Fibroblast of villous mesenchyme (primary cell): ENCODE data around the gene NUAK1. TPM values are rescaled to one million over a fixed set of nuclear protein-coding genes. Genes with fewer than 3 reads are reported as not detected.

Experiments used
- DNase-seq: peaks from one replicate; pipeline ENCODE4 v3.0.0-alpha.2; 2010; ENCODE audit warnings: low read depth
- H3K4me3 ChIP-seq: 2 replicates; pipeline ENCODE4 v1.5.1; 2011; ENCODE audit warnings: low read depth, mild to moderate bottlenecking, low read length
- CTCF ChIP-seq: IDR thresholded peaks from 2 replicates; pipeline ENCODE4 v1.5.1; 2012; ENCODE audit warnings: low read depth, mild to moderate bottlenecking, low read length; ENCODE audit not compliant: insufficient read depth
- total RNA-seq: library from RNA; depleted of rRNA; stranded (reverse); fragments of >200 nt; gene quantifications from 2 replicates; pipeline ENCODE4 v1.2.3, GENCODE V29; 2012

NUAK1 gene
- total RNA-seq, 1 donor, result 84.6 TPM

GRCh38 chr12:106163712-106164111 is 25.0 kb upstream of the NUAK1 start:
- TF ChIP-seq CTCF, result no peak
- DNase-seq, result no peak
- no peak overlapping the region for H3K4me3 ChIP-seq

DNA sequence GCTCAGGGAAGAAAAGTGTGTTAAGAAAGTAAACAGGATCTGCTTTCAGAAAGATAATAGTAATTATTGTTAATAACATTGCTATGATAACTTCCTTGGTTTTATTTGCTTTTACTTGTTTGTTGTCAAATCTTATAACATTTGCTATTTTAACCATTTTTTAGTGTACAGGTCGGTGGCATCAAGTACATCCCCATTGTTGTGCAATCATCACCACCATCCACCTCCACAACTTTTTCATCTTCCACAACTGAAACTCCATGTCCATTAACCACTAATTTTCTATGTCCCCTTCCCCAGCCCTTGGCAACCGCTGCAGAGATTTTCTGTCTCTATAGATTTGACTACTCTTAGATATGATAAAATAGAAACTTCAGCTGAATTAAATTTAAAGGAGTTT is 22.7 kb upstream of the NUAK1 start:
- no peak for DNase-seq
- TF ChIP-seq CTCF, result no peak
- no peak overlapping the region for H3K4me3 ChIP-seq

- TF ChIP-seq CTCF, result no peak
- no peak overlapping the region for H3K4me3 ChIP-seq
- DNase-seq, result no peak
Measured at GRCh38 chr12:106160915-106161314, 22.2 kb upstream of the NUAK1 start.

- TF ChIP-seq CTCF, result no peak
- no peak for DNase-seq
- no peak overlapping the region for H3K4me3 ChIP-seq
Measured at GRCh38 chr12:106157802-106158201, 19.0 kb upstream of the NUAK1 start.

GRCh38 chr12:106154751-106155273 is 16.1 kb upstream of the NUAK1 start:
- H3K4me3 ChIP-seq, result no peak overlapping the region
- no peak for TF ChIP-seq CTCF
- no peak for DNase-seq

DNA sequence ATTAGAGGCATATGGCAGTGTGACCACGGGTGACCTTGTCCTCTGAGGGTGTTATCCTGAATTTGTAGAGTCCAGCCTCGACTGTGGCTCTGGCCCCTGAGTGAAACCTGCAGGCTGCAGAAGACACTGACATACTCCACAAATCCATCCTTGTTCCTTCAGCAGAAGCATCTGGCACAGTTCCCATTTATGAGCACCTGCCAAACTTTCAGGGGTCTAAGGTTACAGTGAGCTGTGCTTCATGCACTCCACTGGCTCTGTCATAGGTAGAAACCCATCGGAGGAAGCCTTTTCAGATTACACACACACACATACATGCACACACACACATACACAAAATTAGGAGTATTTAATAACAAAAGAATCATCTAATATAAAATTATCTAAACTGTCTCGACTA is 13.6 kb upstream of the NUAK1 start:
- no peak for TF ChIP-seq CTCF
- H3K4me3 ChIP-seq, result no peak overlapping the region
- DNase-seq, result no peak

DNA sequence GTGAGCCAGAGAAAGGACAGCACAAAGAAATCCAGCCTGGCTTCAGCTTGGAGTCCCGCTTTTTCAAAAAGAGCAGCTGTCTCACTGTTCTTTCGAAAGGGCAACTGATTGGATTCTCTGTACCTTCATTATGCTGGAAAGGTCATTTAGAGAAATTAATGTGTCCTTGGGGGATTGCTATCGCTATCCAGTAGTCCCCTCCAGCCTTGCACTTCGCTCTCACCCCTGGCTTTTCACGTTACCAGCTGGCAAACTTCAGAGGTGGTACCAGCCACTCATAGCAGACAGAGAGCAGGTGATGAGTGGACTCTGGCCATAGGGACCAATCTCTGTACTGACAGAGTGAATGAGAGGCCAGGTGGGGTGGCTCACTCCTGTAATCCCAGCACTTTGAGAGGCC is 11.8 kb upstream of the NUAK1 start:
- DNase-seq, result no peak
- no peak overlapping the region for H3K4me3 ChIP-seq
- no peak for TF ChIP-seq CTCF
